GM12878 (cell line): ENCODE data around the gene FLVCR2. TPM values are rescaled to one million over a fixed set of nuclear protein-coding genes. Genes with fewer than 3 reads are reported as not detected.

ENCODE experiments used
- ASH2L ChIP-seq: fragments of 300-600, 200-600 bp; sonication (generic); IDR thresholded peaks from 2 replicates; pipeline ENCODE4 v1.6.1; 2017; ENCODE audit warnings: low read depth, mild to moderate bottlenecking, borderline replicate concordance
- CTCF ChIP-seq, 3 experiments: IDR thresholded peaks in 2 of 3; conservative IDR thresholded peaks in 1 of 3; 2 replicates each; pipeline ENCODE4 v1.5.1; 2011; ENCODE audit warnings: low read depth in 3 of 3, low read length in 3 of 3, mild to moderate bottlenecking in 3 of 3, control low read depth in 2 of 3, moderate library complexity in 2 of 3, inconsistent platforms in 1 of 3, mixed read lengths in 1 of 3; ENCODE audit not compliant: control insufficient read depth in 2 of 3, insufficient read depth in 1 of 3; ENCODE audit errors: extremely low read depth in 1 of 3
- ESRRA ChIP-seq: IDR thresholded peaks from 2 replicates; pipeline ENCODE4 v1.6.1; 2012; ENCODE audit warnings: mild to moderate bottlenecking, low read length, improper control_type of control experiment
- FOXM1 ChIP-seq: IDR thresholded peaks from 2 replicates; pipeline ENCODE4 v1.6.1; 2012; ENCODE audit warnings: low read depth, mild to moderate bottlenecking, inconsistent platforms, low read length, moderate library complexity
- HCFC1 ChIP-seq: fragments of 150-350 bp; IDR thresholded peaks from 2 replicates; pipeline ENCODE4 v1.6.1; 2014; ENCODE audit warnings: low read length
- NFIC ChIP-seq: IDR thresholded peaks from 2 replicates; pipeline ENCODE4 v1.6.1; 2012; ENCODE audit warnings: low read depth, mild to moderate bottlenecking, inconsistent platforms, low read length, moderate library complexity
- NFXL1 ChIP-seq: fragments of 450-650 bp; IDR thresholded peaks from 2 replicates; pipeline ENCODE4 v1.6.1; 2017; ENCODE audit warnings: antibody characterized with exemption, mild to moderate bottlenecking, borderline replicate concordance
- NFYB ChIP-seq: IDR thresholded peaks from 2 replicates; pipeline ENCODE4 v1.6.1; 2011; ENCODE audit warnings: low read depth, mild to moderate bottlenecking, low read length, improper control_type of control experiment, moderate library complexity; ENCODE audit not compliant: insufficient read depth
- RAD21 ChIP-seq: IDR thresholded peaks from 2 replicates; pipeline ENCODE4 v1.6.1; 2011; ENCODE audit warnings: mild to moderate bottlenecking, low read depth, low read length, moderate library complexity; ENCODE audit not compliant: insufficient read depth
- TARDBP ChIP-seq: IDR thresholded peaks from 2 replicates; pipeline ENCODE4 v1.6.1; 2016; ENCODE audit warnings: borderline replicate concordance
- YY1 ChIP-seq: IDR thresholded peaks from 2 replicates; pipeline ENCODE4 v1.6.1; 2011; ENCODE audit warnings: low read depth, mild to moderate bottlenecking, low read length
- ZNF687 ChIP-seq: fragments of 450-650 bp; IDR thresholded peaks from 2 replicates; pipeline ENCODE4 v1.6.1; 2017; ENCODE audit warnings: mild to moderate bottlenecking, moderate library complexity
- polyA plus RNA-seq, 11 experiments: library from polyadenylated mRNA; depleted of rRNA in 4 of 11; unstranded in 6 of 11; stranded (reverse) in 5 of 11; fragments of >200 nt; fragmentation: Nextera tagmentation in 4 of 11; fragmentation: Illumina TruSeq in 1 of 11; extraction: Ambion mirVana in 4 of 11; extraction: Trizol in 1 of 11; gene quantifications; 1 replicate in 1 of 11; 2 replicates in 10 of 11; pipeline versions ENCODE4 v1.2.1 to v1.2.3, GENCODE V29; 2011 to 2016; ENCODE audit warnings: inconsistent platforms in 2 of 11, missing spikeins in 2 of 11, low read depth in 1 of 11
- total RNA-seq, 4 experiments: library from RNA; depleted of rRNA in 3 of 4; stranded (reverse); fragments of >200 nt in 3 of 4; fragmentation: Illumina TruSeq in 1 of 4; extraction: Trizol in 1 of 4; gene quantifications; 2 replicates each; pipeline versions ENCODE4 v1.2.1 to v1.2.3, GENCODE V29; 2013 to 2021
- TF ChIP-seq, protein P1 (sequence below): fragments of 450-650 bp; IDR thresholded peaks from 2 replicates; pipeline ENCODE4 v1.6.1; 2018; ENCODE audit warnings: borderline replicate concordance, mild to moderate bottlenecking; ENCODE audit not compliant: partially characterized antibody
- TF ChIP-seq, protein P2 (sequence below): IDR thresholded peaks from 2 replicates; pipeline ENCODE4 v1.6.1; 2011; ENCODE audit warnings: mild to moderate bottlenecking, low read depth, low read length, moderate library complexity; ENCODE audit not compliant: insufficient replicate concordance
- TF ChIP-seq, protein P3 (sequence below): fragments of 450-650 bp; IDR thresholded peaks from 2 replicates; pipeline ENCODE4 v1.6.1; 2017; ENCODE audit warnings: mild to moderate bottlenecking, moderate library complexity

FLVCR2 gene
- total and polyA plus RNA-seq, 10 of the 15 experiments (the other 5 are each of a cell fraction or from before 2014, with no cell fraction given) = 0.24 to 3.7 (median 1.6) TPM

GRCh38 chr14:75654127-75654732 is 75.8 kb downstream of the FLVCR2 start (continued):
- no peak for TF ChIP-seq HCFC1
- no peak for TF ChIP-seq TARDBP
- TF ChIP-seq, protein P1, sequence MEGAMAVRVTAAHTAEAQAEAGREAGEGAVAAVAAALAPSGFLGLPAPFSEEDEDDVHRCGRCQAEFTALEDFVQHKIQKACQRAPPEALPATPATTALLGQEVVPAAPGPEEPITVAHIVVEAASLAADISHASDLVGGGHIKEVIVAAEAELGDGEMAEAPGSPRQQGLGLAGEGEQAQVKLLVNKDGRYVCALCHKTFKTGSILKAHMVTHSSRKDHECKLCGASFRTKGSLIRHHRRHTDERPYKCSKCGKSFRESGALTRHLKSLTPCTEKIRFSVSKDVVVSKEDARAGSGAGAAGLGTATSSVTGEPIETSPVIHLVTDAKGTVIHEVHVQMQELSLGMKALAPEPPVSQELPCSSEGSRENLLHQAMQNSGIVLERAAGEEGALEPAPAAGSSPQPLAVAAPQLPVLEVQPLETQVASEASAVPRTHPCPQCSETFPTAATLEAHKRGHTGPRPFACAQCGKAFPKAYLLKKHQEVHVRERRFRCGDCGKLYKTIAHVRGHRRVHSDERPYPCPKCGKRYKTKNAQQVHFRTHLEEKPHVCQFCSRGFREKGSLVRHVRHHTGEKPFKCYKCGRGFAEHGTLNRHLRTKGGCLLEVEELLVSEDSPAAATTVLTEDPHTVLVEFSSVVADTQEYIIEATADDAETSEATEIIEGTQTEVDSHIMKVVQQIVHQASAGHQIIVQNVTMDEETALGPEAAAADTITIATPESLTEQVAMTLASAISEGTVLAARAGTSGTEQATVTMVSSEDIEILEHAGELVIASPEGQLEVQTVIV = no peak
- no peak for TF ChIP-seq FOXM1
- TF ChIP-seq NFYB = no peak
- TF ChIP-seq ZNF687 = no peak
- no peak for TF ChIP-seq NFIC
- TF ChIP-seq, protein P2, sequence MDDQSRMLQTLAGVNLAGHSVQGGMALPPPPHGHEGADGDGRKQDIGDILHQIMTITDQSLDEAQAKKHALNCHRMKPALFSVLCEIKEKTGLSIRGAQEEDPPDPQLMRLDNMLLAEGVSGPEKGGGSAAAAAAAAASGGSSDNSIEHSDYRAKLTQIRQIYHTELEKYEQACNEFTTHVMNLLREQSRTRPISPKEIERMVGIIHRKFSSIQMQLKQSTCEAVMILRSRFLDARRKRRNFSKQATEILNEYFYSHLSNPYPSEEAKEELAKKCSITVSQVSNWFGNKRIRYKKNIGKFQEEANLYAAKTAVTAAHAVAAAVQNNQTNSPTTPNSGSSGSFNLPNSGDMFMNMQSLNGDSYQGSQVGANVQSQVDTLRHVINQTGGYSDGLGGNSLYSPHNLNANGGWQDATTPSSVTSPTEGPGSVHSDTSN = no peak
- peak; percentile 63; the same call in 1 of the 2 replicates for TF ChIP-seq YY1
- TF ChIP-seq, protein P3, sequence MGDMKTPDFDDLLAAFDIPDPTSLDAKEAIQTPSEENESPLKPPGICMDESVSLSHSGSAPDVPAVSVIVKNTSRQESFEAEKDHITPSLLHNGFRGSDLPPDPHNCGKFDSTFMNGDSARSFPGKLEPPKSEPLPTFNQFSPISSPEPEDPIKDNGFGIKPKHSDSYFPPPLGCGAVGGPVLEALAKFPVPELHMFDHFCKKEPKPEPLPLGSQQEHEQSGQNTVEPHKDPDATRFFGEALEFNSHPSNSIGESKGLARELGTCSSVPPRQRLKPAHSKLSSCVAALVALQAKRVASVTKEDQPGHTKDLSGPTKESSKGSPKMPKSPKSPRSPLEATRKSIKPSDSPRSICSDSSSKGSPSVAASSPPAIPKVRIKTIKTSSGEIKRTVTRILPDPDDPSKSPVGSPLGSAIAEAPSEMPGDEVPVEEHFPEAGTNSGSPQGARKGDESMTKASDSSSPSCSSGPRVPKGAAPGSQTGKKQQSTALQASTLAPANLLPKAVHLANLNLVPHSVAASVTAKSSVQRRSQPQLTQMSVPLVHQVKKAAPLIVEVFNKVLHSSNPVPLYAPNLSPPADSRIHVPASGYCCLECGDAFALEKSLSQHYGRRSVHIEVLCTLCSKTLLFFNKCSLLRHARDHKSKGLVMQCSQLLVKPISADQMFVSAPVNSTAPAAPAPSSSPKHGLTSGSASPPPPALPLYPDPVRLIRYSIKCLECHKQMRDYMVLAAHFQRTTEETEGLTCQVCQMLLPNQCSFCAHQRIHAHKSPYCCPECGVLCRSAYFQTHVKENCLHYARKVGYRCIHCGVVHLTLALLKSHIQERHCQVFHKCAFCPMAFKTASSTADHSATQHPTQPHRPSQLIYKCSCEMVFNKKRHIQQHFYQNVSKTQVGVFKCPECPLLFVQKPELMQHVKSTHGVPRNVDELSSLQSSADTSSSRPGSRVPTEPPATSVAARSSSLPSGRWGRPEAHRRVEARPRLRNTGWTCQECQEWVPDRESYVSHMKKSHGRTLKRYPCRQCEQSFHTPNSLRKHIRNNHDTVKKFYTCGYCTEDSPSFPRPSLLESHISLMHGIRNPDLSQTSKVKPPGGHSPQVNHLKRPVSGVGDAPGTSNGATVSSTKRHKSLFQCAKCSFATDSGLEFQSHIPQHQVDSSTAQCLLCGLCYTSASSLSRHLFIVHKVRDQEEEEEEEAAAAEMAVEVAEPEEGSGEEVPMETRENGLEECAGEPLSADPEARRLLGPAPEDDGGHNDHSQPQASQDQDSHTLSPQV = no peak
- TF ChIP-seq RAD21 = peak; percentile 97
- TF ChIP-seq ASH2L = no peak
- TF ChIP-seq NFXL1 = no peak
- TF ChIP-seq CTCF (IDR thresholded peaks at IDR 0.05 in 2 of 3, conservative IDR thresholded peaks at IDR 0.05 in 1 of 3; ENCODE audit: control insufficient read depth in 2 of 3, extremely low read depth in 1 of 3, insufficient read depth in 1 of 3, low read depth in 3 of 3, low read length in 3 of 3) = peak; percentile 97 to 98 (median 97)
- no peak for TF ChIP-seq ESRRA
